ENCODE data around the gene LRMDA. TPM values are rescaled to one million over a fixed set of nuclear protein-coding genes. Genes with fewer than 3 reads are reported as not detected.

LRMDA gene
- total RNA-seq, 1 donor, result under 0.01 TPM

DNA sequence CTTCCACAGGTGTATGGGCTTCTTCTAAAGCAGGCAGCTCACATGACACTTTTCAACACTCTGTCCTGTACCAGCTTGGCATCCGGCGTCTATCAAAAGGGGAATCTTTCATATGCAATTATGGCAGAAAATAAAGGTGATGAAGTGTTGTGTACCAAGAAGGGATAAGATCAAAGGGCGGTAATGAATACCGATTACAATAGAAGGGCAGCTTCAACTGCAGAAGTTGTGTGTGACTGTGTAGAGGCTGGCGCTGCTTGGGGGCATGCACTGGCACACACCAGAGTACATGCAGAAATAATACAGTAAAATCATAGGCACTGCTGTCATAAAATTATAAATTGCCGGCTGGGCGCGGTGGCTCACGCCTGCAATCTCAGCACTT lies 744.7 kb downstream of the LRMDA start:
- TF ChIP-seq, protein P1, sequence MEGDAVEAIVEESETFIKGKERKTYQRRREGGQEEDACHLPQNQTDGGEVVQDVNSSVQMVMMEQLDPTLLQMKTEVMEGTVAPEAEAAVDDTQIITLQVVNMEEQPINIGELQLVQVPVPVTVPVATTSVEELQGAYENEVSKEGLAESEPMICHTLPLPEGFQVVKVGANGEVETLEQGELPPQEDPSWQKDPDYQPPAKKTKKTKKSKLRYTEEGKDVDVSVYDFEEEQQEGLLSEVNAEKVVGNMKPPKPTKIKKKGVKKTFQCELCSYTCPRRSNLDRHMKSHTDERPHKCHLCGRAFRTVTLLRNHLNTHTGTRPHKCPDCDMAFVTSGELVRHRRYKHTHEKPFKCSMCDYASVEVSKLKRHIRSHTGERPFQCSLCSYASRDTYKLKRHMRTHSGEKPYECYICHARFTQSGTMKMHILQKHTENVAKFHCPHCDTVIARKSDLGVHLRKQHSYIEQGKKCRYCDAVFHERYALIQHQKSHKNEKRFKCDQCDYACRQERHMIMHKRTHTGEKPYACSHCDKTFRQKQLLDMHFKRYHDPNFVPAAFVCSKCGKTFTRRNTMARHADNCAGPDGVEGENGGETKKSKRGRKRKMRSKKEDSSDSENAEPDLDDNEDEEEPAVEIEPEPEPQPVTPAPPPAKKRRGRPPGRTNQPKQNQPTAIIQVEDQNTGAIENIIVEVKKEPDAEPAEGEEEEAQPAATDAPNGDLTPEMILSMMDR (IDR thresholded peaks at IDR 0.05; ENCODE audit: insufficient read depth, low read depth, low read length), result no peak
- no peak overlapping the region for H3K4me3 ChIP-seq (ENCODE audit: low read depth, low read length)
- DNase-seq (ENCODE audit: low read depth), result no peak

- DNase-seq (ENCODE audit: low read depth), result no peak
- TF ChIP-seq, protein P1 (IDR thresholded peaks at IDR 0.05; ENCODE audit: insufficient read depth, low read depth, low read length), result no peak
- no peak overlapping the region for H3K4me3 ChIP-seq (ENCODE audit: low read depth, low read length)
These were observed 746.5 kb downstream of the LRMDA start for GRCh38 chr10:76177936-76178335.

GRCh38 chr10:76178532-76179292 lies 747.3 kb downstream of the LRMDA start:
- no peak for DNase-seq (ENCODE audit: low read depth)
- no peak overlapping the region for H3K4me3 ChIP-seq (ENCODE audit: low read depth, low read length)
- TF ChIP-seq, protein P1 (IDR thresholded peaks at IDR 0.05; ENCODE audit: insufficient read depth, low read depth, low read length), result no peak

DNA sequence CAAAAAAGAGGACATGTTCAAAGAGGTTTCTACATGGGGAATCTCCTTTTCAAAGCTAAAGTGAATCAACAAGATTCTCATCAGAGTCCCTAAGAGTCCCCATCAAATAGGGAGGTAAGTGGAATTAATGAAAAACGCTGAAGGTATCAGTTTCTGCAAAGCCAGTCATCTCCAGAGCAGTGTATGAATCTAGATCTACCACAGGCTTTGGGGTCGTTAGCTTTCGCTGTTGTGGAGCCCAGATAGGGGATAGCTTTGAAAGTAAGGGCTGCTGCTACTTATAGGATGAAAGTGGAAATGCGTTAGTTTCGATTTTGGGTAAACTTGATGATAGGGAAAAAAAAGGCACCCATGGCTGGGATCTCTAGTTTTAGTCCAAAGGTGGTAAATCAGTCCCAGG lies 748.4 kb downstream of the LRMDA start:
- DNase-seq (ENCODE audit: low read depth), result no peak
- TF ChIP-seq, protein P1 (IDR thresholded peaks at IDR 0.05; ENCODE audit: insufficient read depth, low read depth, low read length), result no peak

GRCh38 chr10:76184647-76185046 lies 753.2 kb downstream of the LRMDA start:
- H3K4me3 ChIP-seq (ENCODE audit: low read depth, low read length), result no peak overlapping the region
- no peak for DNase-seq (ENCODE audit: low read depth)
- TF ChIP-seq, protein P1 (IDR thresholded peaks at IDR 0.05; ENCODE audit: insufficient read depth, low read depth, low read length), result no peak

More for the DNA sequence above, 748.4 kb downstream of the LRMDA start:
- H3K4me3 ChIP-seq (ENCODE audit: low read depth, low read length), result no peak overlapping the region

- peak; percentile 15 for DNase-seq (ENCODE audit: low read depth)
- TF ChIP-seq, protein P1 (IDR thresholded peaks at IDR 0.05; ENCODE audit: insufficient read depth, low read depth, low read length), result no peak
- no peak overlapping the region for H3K4me3 ChIP-seq (ENCODE audit: low read depth, low read length)
These were observed 754.3 kb downstream of the LRMDA start for GRCh38 chr10:76185471-76186301.

All from fibroblast of villous mesenchyme (primary cell).